Measurements from ENCODE around the gene CASP3.

DNA sequence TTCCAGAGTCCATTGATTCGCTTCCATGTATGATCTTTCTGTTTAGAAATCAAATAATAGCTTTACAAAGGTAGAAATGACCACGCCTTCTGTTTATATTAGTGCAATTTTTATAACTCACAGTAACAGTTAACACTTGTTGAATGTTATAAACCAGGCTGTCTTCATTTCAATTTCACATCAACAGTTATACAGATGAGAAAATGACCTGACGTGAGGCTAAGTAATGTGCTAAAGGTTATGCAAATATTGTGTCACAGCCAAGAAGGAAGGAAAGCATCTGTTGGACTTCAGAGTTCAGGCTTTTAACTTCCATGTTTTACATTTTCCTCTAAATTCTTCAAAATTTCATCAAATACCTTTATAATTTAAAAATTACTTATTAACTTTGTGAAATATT is 13.9 kb downstream of the CASP3 start:
- TF ChIP-seq, protein P1, sequence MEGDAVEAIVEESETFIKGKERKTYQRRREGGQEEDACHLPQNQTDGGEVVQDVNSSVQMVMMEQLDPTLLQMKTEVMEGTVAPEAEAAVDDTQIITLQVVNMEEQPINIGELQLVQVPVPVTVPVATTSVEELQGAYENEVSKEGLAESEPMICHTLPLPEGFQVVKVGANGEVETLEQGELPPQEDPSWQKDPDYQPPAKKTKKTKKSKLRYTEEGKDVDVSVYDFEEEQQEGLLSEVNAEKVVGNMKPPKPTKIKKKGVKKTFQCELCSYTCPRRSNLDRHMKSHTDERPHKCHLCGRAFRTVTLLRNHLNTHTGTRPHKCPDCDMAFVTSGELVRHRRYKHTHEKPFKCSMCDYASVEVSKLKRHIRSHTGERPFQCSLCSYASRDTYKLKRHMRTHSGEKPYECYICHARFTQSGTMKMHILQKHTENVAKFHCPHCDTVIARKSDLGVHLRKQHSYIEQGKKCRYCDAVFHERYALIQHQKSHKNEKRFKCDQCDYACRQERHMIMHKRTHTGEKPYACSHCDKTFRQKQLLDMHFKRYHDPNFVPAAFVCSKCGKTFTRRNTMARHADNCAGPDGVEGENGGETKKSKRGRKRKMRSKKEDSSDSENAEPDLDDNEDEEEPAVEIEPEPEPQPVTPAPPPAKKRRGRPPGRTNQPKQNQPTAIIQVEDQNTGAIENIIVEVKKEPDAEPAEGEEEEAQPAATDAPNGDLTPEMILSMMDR (IDR thresholded peaks at IDR 0.05): no peak
- TF ChIP-seq POLR2A (IDR thresholded peaks at IDR 0.05): no peak

Data from adrenal gland (tissue), 5 donors.